K562 (cell line): ENCODE data around the gene BARX2. TPM values are rescaled to one million over a fixed set of nuclear protein-coding genes. Genes with fewer than 3 reads are reported as not detected.

ENCODE experiments used
- ATAC-seq: fragments of 200-7000 bp; cut with Tn5 transposase; 3 replicates; pipeline ENCODE4 v1.9.1; 2020; ENCODE audit warnings: moderate library complexity
- BruUV-seq: library from RNA; stranded (reverse); fragments of 400-500 nt; replicated peaks from 2 replicates; lab custom pipeline; 2021; lab: Mats Ljungman, UMichigan
- CTCF ChIA-PET: fragments of 300-600 bp; formaldehyde crosslinking; extraction: SDS; loops from one replicate; lab custom pipeline; 2021; ENCODE audit warnings: low intra/inter-chr PET ratio; lab: Yijun Ruan, JAX
- POLR2A ChIA-PET: fragments of 300-600, 350-650 bp; sonication (Branson Sonifier 250); formaldehyde crosslinking; extraction: SDS; loops from one replicate; lab custom pipeline; 2021; ENCODE audit warnings: antibody characterized with exemption, inconsistent platforms; lab: Yijun Ruan, JAX
- DNase-seq, 4 experiments: peaks; one replicate each; pipeline versions ENCODE4 v3.0.0 to v3.0.0-alpha.2; 2011 to 2018; ENCODE audit warnings: low spot score in 3 of 4, mixed read lengths in 3 of 4; ENCODE audit errors: extremely low read depth in 1 of 4
- FAIRE-seq: peaks from 2 replicates; lab custom pipeline; 2011; peaks lifted over from hg19 to GRCh38; lab: Jason Lieb, UNC
- H2AFZ ChIP-seq: 2 replicates; pipeline ENCODE4 v1.6.0; 2011; ENCODE audit warnings: low read depth, low read length, control low read depth, inconsistent platforms
- H3K27ac ChIP-seq: fragments of 200-600 bp; 3 replicates; pipeline ENCODE4 v1.8.0; 2011; ENCODE audit warnings: low read depth, mild to moderate bottlenecking, control low read depth, inconsistent platforms, low read length, moderate library complexity, mixed read lengths; ENCODE audit errors: extremely low read depth
- H3K27me3 ChIP-seq, 2 experiments: fragments of 300-600 bp in 1 of 2; 2 replicates in 1 of 2; 3 replicates in 1 of 2; pipeline versions ENCODE4 v1.6.0 to v1.8.0; 2011; ENCODE audit warnings: inconsistent platforms in 2 of 2, low read length in 2 of 2, mild to moderate bottlenecking in 1 of 2, mixed read lengths in 1 of 2, moderate library complexity in 1 of 2; ENCODE audit not compliant: control insufficient read depth in 2 of 2, insufficient read depth in 2 of 2
- H3K36me3 ChIP-seq: fragments of 300-600 bp; 3 replicates; pipeline ENCODE4 v1.8.0; 2011; ENCODE audit warnings: mild to moderate bottlenecking, low read length, inconsistent platforms; ENCODE audit not compliant: control insufficient read depth, insufficient read depth
- H3K4me1 ChIP-seq, 2 experiments: fragments of 200-600 bp in 1 of 2; replicated peaks in 1 of 2; 2 replicates in 1 of 2; 3 replicates in 1 of 2; pipeline versions ENCODE4 v1.5.1 to v1.8.0; 2011; ENCODE audit warnings: inconsistent platforms in 2 of 2, low read length in 2 of 2, mild to moderate bottlenecking in 1 of 2, mixed read lengths in 1 of 2, moderate library complexity in 1 of 2; ENCODE audit not compliant: control insufficient read depth in 2 of 2, insufficient read depth in 2 of 2
- H3K4me2 ChIP-seq: 2 replicates; pipeline ENCODE4 v1.6.1; 2011; ENCODE audit warnings: low read length, control low read depth, inconsistent platforms, mixed read lengths; ENCODE audit not compliant: insufficient read depth
- H3K4me3 ChIP-seq: fragments of 200-600 bp; sonication (generic), shearing (Covaris generic); 2 replicates; pipeline ENCODE4 v1.5.1; 2016; ENCODE audit warnings: control low read depth, inconsistent platforms
- H3K79me2 ChIP-seq: fragments of 200-600 bp; 3 replicates; pipeline ENCODE4 v1.8.0; 2011; ENCODE audit warnings: low read length, inconsistent platforms; ENCODE audit not compliant: control insufficient read depth, insufficient read depth
- H3K9ac ChIP-seq, 2 experiments: 2 replicates each; pipeline versions ENCODE4 v1.6.0 to v1.6.1; 2011; ENCODE audit warnings: low read depth in 2 of 2, low read length in 2 of 2, control low read depth in 1 of 2, inconsistent platforms in 1 of 2, mild to moderate bottlenecking in 1 of 2, mixed read lengths in 1 of 2; ENCODE audit not compliant: insufficient read depth in 1 of 2
- H3K9me1 ChIP-seq: one replicate; pipeline ENCODE4 v1.6.0; 2011; ENCODE audit warnings: inconsistent platforms, mild to moderate bottlenecking, low read length, moderate library complexity; ENCODE audit not compliant: control insufficient read depth, insufficient read depth
- H3K9me3 ChIP-seq: replicated peaks from 2 replicates; pipeline ENCODE4 v1.5.1; 2011; ENCODE audit warnings: low read depth, low read length, inconsistent platforms; ENCODE audit not compliant: control insufficient read depth, insufficient read depth
- H4K20me1 ChIP-seq: replicated peaks from 2 replicates; pipeline ENCODE4 v1.6.1; 2011; ENCODE audit warnings: low read length, inconsistent platforms, mixed read lengths; ENCODE audit not compliant: control insufficient read depth, insufficient read depth
- ARID1B ChIP-seq: fragments of 450-650 bp; IDR thresholded peaks from 2 replicates; pipeline ENCODE4 v1.6.1; 2016; ENCODE audit warnings: antibody characterized with exemption, mild to moderate bottlenecking, inconsistent platforms
- CBX3 ChIP-seq, 2 experiments: IDR thresholded peaks; 1 replicate in 1 of 2; 2 replicates in 1 of 2; pipeline ENCODE4 v1.6.1; 2012; ENCODE audit warnings: inconsistent platforms in 2 of 2, low read length in 2 of 2, borderline replicate concordance in 1 of 2, control low read depth in 1 of 2
- CXXC5 ChIP-seq: fragments of 250-450 bp; sonication (Bioruptor Pico); IDR thresholded peaks from 2 replicates; pipeline ENCODE4 v1.8.0; 2022; ENCODE audit warnings: inconsistent platforms, mild to moderate bottlenecking, moderate library complexity
- FOSL1 ChIP-seq: fragments of 200-800 bp; sonication (Bioruptor generic); conservative IDR thresholded peaks from 2 replicates; pipeline ENCODE4 v1.6.1; 2016; ENCODE audit warnings: missing genetic modification characterization, missing compliant biosample characterization
- GTF2B ChIP-seq: IDR thresholded peaks from 2 replicates; pipeline ENCODE4 v1.6.1; 2011; ENCODE audit not compliant: insufficient read length; ENCODE audit errors: extremely low read depth
- KDM1A ChIP-seq, 2 experiments: fragments of 450-650 bp; IDR thresholded peaks; 2 replicates each; pipeline ENCODE4 v1.6.1; 2016; ENCODE audit warnings: mild to moderate bottlenecking in 2 of 2
- KDM2B ChIP-seq: fragments of 250-450 bp; sonication (Bioruptor Pico); IDR thresholded peaks from 2 replicates; pipeline ENCODE4 v1.8.0; 2021; ENCODE audit warnings: mild to moderate bottlenecking, moderate library complexity
- L3MBTL2 ChIP-seq: fragments of 450-650 bp; IDR thresholded peaks from 2 replicates; pipeline ENCODE4 v1.6.1; 2016; ENCODE audit warnings: mild to moderate bottlenecking, moderate library complexity
- MCM7 ChIP-seq, 2 experiments: fragments of 450-650 bp; IDR thresholded peaks; 2 replicates each; pipeline ENCODE4 v1.6.1; 2016 to 2018
- MXI1 ChIP-seq: IDR thresholded peaks from 2 replicates; pipeline ENCODE4 v1.6.1; 2011; ENCODE audit warnings: low read depth, mild to moderate bottlenecking, improper control_type of control experiment, low read length
- RUNX1 ChIP-seq: sonication (generic); IDR thresholded peaks from 2 replicates; pipeline ENCODE4 v1.6.1; 2016; ENCODE audit warnings: antibody characterized with exemption, low read depth
- TAF7 ChIP-seq: fragments of 450-650 bp; IDR thresholded peaks from 2 replicates; pipeline ENCODE4 v1.6.1; 2016; ENCODE audit warnings: missing genetic modification characterization, missing compliant biosample characterization
- TAF9B ChIP-seq: fragments of 450-650 bp; IDR thresholded peaks from 2 replicates; pipeline ENCODE4 v1.6.1; 2018; ENCODE audit warnings: mild to moderate bottlenecking; ENCODE audit not compliant: partially characterized antibody
- TBP ChIP-seq: optimal IDR thresholded peaks from 2 replicates; pipeline ENCODE3; 2011; ENCODE audit warnings: low read depth, low read length, improper control_type of control experiment
- ZEB2 ChIP-seq: fragments of 450-650 bp; IDR thresholded peaks from 2 replicates; pipeline ENCODE4 v1.6.1; 2016
- ZNF23 ChIP-seq: fragments of 250-450 bp; sonication (Bioruptor Pico); IDR thresholded peaks from 2 replicates; pipeline ENCODE4 v1.4.0; 2020; ENCODE audit warnings: mild to moderate bottlenecking
- ZNF263 ChIP-seq: sonication (generic); formaldehyde crosslinking; IDR thresholded peaks from 2 replicates; pipeline ENCODE4 v1.8.0; 2022; ENCODE audit warnings: mild to moderate bottlenecking, missing genetic modification reagents, borderline replicate concordance
- ZNF717 ChIP-seq: fragments of 250-450 bp; sonication (Bioruptor Pico); IDR thresholded peaks from 2 replicates; pipeline ENCODE4 v1.5.0; 2021
- WGBS: fragments of 100-300 bp; shearing (Covaris generic); methylation state at CpG from one replicate; pipeline ENCODE4 v1.1.6; 2016; ENCODE audit warnings: low coverage, mixed read lengths; ENCODE audit not compliant: insufficient coverage; ENCODE audit errors: missing lambda C conversion rate; 5-methylcytosine and 5-hydroxymethylcytosine counted together
- in situ Hi-C: fragments of 300-500 bp; cut with MboI; formaldehyde crosslinking; loops from 4 replicates; pipeline ENCODE4 v1.15.0; 2018; ENCODE audit warnings: inconsistent platforms, mixed read lengths
- intact Hi-C: fragments of 100-400 bp; cut with micrococcal nuclease; formaldehyde crosslinking; loops from 2 replicates; pipeline ENCODE4 v1.14.2; 2022
- polyA plus RNA-seq, 8 experiments: library from polyadenylated mRNA; depleted of rRNA in 4 of 8; stranded (reverse) in 5 of 8; unstranded in 3 of 8; fragments of >200 nt; fragmentation: Nextera tagmentation in 2 of 8; fragmentation: Illumina TruSeq in 1 of 8; extraction: Ambion mirVana in 2 of 8; extraction: Trizol in 1 of 8; gene quantifications; 2 replicates each; pipeline versions ENCODE4 v1.2.1 to v1.2.3, GENCODE V29; 2011 to 2014; ENCODE audit warnings: inconsistent platforms in 1 of 8, missing spikeins in 1 of 8
- total RNA-seq, 7 experiments: library from RNA; depleted of rRNA in 6 of 7; stranded (reverse); fragments of >200 nt in 6 of 7; fragmentation: Illumina TruSeq in 2 of 7; extraction: Trizol in 2 of 7; gene quantifications; 2 replicates each; pipeline versions ENCODE4 v1.2.1 to v1.2.3, GENCODE V29; 2011 to 2021; ENCODE audit warnings: low replicate concordance in 1 of 7

The BARX2 gene
- total and polyA plus RNA-seq, 9 of the 15 experiments (the other 6 are each of a cell fraction or from before 2014, with no cell fraction given), result not detected

DNA sequence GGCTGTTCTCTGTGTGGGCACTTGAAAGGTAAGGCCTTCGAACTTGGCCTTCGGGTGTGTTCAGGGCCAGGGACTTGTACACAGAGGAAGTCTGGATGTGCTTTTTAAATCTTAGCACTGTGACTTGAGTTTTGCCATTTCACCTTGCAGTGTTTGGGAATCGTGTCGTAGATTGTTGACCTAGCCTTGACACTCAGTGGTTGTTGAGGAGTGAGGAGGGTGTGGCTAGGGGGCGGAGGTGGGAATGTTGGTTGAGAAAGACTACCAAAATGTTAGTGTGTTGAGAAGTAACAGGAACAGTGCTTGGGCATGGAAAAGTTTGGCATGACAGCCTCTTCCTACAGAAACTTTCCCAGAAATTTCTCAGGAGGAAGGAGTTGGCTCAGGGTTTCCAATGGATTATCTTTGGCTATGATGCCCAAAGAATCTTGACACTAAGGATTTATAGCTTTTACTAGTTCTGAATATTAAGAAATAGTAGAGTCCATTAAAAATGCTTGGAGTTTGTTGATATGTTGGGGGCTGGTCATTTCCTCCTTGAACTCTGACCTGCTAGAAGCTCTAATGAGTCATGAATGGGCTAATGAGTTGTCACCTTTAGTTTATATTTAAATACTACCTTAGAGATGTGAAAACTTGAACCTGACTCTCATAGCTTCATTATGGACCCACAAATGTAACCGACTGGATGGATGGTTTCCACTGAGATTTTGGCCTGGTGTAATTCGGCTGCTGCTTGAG lies 40.6 kb downstream of the BARX2 start (continued):
- TF ChIP-seq ARID1B (no peak), CXXC5 (CRISPR knock-in tag) (no peak)

GRCh38 chr11:129417458-129417857 lies 41.8 kb downstream of the BARX2 start:
- Histone ChIP-seq H3K9ac (no peak overlapping the region), H3K4me1 (no peaks in the 10 kb centered on the region; a peak in 1 of 5 replicates), H4K20me1 (no peaks in the 10 kb centered on the region), H2AFZ (no peak overlapping the region), H3K9me1 (no peaks in the 10 kb centered on the region), H3K27ac (no peak overlapping the region), H3K9me3 (no peaks in the 10 kb centered on the region), H3K27me3 (no peaks in the 10 kb centered on the region)
- intact Hi-C loops, result no loop called here
- FAIRE-seq (no peak), DNase-seq (no peak)
- TF ChIP-seq TAF9B, result no peak
- no peak for TF ChIP-seq KDM1A (IDR thresholded peaks at IDR 0.05)
- no peak for TF ChIP-seq ZNF717 (CRISPR knock-in tag)
- TF ChIP-seq FOSL1 (tag), result no peak
- TF ChIP-seq KDM2B (CRISPR knock-in tag), result no peak
- no peak for TF ChIP-seq L3MBTL2
- no peak for TF ChIP-seq ZEB2
- TF ChIP-seq RUNX1, result no peak
- no peak for TF ChIP-seq MXI1
- TF ChIP-seq ZNF263, result no peak
- TF ChIP-seq TAF7 (tag), result no peak
- TF ChIP-seq CBX3 (IDR thresholded peaks at IDR 0.05; ENCODE audit: borderline replicate concordance in 1 of 2, low read length in 2 of 2), result no peak
- no peak for TF ChIP-seq MCM7 (IDR thresholded peaks at IDR 0.05)
- no peak for TF ChIP-seq GTF2B
- TF ChIP-seq TBP, result no peak
- no peak for TF ChIP-seq ZNF23
- TF ChIP-seq, all 486 proteins: peak for 0
- Histone ChIP-seq H3K79me2 (no peaks in the 10 kb centered on the region), H3K36me3 (no peaks in the 10 kb centered on the region), H3K4me3 (no peak overlapping the region), H3K4me2 (no peak overlapping the region)
- no peak for ATAC-seq
- in situ Hi-C loops, result no loop called here
- ChIA-PET POLR2A (no interaction called here), CTCF (no interaction called here)
- WGBS, result 0% methylated on average over 7 of the region's 7 CpGs
- BruUV-seq, result no TSS peak
